T-helper 2 cell treated with Interferon-gamma antibody and Interleukin-4, amounts not matched to agents 100 ng/mL and 5 ng/mL, for 36 hours (primary cell): Measurements from ENCODE around the gene TMPRSS11B. TPM values are rescaled to one million over a fixed set of nuclear protein-coding genes. Genes with fewer than 3 reads are reported as not detected.
"Not testable (repeated sequence)": the region's sequence is repeated elsewhere in the genome, so short reads cannot be mapped to it uniquely, and the experiment has no call there.

ENCODE experiments used
- intact Hi-C: fragments of 100-400 bp; cut with micrococcal nuclease; formaldehyde crosslinking; loops from one replicate; pipeline ENCODE4 v1.15.1; 2023
- total RNA-seq: library from RNA; stranded (reverse); gene quantifications from 2 replicates; pipeline ENCODE4 v1.2.3, GENCODE V29; 2022

TMPRSS11B gene, protein sequence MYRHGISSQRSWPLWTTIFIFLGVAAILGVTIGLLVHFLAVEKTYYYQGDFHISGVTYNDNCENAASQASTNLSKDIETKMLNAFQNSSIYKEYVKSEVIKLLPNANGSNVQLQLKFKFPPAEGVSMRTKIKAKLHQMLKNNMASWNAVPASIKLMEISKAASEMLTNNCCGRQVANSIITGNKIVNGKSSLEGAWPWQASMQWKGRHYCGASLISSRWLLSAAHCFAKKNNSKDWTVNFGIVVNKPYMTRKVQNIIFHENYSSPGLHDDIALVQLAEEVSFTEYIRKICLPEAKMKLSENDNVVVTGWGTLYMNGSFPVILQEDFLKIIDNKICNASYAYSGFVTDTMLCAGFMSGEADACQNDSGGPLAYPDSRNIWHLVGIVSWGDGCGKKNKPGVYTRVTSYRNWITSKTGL
- not detected in 2 replicates for total RNA-seq

GRCh38 chr4:68245594-68245993 is at the start of gene TMPRSS11B:
Gene TMPRSS11B (minus strand): TSS chr4:68245694. CDS start chr4:68245558, 136 bp downstream.
- intact Hi-C loops, result no loop called here

GRCh38 chr4:68291256-68291655 is 45.8 kb upstream of the TMPRSS11B start:
- intact Hi-C loops, result no loop called here

- intact Hi-C loops, result no loop called here
These were observed 42.9 kb upstream of the TMPRSS11B start for GRCh38 chr4:68288393-68288740.

GRCh38 chr4:68287704-68288392 is 42.4 kb upstream of the TMPRSS11B start:
- intact Hi-C loops, result no loop called here

- intact Hi-C loops, result no loop called here
These were observed 38.2 kb upstream of the TMPRSS11B start for GRCh38 chr4:68283714-68284113.

DNA sequence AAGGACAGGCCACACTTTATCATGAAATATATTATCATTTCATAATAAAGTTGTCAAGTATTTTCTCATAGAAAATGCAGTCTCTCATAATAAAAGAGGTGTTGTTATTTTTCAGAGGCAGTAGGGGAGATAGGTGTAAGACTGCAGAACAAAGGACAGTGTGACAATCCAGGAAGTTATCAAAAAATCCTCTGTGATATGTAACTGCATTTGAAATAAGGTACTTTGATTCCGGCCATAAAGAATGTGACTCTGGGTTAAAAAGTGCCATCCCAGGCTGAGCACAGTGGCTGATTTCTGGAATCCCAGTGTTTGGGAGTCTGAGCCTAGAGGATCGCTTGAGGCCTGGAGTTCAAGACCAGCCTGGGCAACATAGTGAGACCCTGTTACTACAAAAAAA is 37.6 kb upstream of the TMPRSS11B start:
- intact Hi-C loops, result no loop called here

- intact Hi-C loops, result not testable (repeated sequence)
These were observed 36.6 kb upstream of the TMPRSS11B start for GRCh38 chr4:68281796-68282740.

GRCh38 chr4:68278029-68278428 is 32.5 kb upstream of the TMPRSS11B start:
- intact Hi-C loops, result no loop called here

- intact Hi-C loops, result no loop called here
These were observed 32.1 kb upstream of the TMPRSS11B start for GRCh38 chr4:68277627-68278026.

DNA sequence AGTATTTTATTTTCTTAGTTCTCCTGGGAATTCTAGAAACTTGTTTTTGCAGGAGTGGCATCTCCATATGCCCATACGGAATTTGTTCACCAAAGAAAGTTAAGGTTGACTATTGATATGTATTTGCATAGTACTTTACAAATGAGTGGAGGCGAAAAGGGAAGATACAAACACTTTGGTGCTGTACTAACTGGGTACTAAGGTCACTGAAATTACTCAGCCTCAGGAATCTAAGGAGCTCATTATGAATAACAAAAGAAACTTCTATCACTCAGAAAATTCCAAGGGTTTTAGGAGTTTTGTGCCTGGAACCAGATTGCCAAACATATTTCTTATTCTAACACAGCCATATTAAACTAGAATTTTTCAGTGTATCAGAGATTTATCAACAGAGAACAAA is 27.4 kb upstream of the TMPRSS11B start:
- intact Hi-C loops, result loop anchor here (1.0 to 2.0 kb wide), 3 partner anchors 103 to 898 kb away; no protein-coding TSS in a partner anchor

GRCh38 chr4:68272380-68272779 is 26.9 kb upstream of the TMPRSS11B start:
- intact Hi-C loops, result loop anchor here (1.0 to 2.0 kb wide), 3 partner anchors 104 to 898 kb away; no protein-coding TSS in a partner anchor

DNA sequence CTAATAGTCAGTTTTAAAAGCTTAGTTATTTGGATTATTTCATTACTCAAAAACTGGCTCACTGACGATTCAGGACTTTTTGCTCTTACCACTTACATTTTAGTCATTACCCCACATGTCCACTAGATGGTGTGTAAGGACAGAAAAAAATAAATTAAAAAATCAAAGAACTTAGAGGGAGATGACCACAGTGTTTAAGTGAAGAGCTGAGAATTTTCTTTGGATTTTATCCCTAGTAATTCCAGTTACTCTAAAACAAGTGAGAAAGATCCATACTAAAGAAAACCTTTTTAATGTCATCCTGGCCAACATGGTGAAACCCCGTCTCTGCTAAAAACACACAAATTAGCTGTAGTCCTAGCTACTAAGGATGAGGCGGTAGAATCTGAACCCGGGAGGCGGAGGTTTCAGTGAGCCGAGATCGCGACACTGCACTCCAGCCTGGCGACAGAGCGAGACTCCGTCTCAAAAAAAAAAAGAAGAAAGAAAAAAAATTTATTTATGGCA is 26.4 kb upstream of the TMPRSS11B start:
- intact Hi-C loops, result loop anchor here (1.0 to 2.0 kb wide), 3 partner anchors 104 to 899 kb away; no protein-coding TSS in a partner anchor

DNA sequence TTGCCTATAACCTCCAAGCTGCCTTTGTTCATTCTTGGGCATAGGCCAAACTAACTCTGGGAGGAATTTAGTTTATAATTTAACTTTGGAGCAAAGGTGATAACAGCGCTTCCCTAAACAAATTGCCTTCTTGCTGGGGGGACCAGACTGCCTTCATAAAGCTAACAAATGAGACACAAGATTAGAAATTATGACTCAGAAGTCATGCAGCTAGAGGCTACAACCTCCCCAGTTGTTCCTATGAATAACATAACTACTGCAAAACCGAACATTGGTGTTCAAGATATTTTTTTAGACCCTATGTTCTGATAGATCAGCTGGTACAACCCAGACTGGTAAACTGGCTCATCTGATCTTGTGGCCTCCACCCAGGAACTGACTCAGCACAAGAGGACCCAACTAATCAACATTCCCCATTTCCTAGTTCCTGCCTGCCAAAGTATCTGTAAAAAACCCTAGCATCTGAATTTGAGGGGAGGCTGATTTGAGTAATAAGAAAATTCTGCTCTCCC is 22.0 kb upstream of the TMPRSS11B start:
- intact Hi-C loops, result no loop called here

GRCh38 chr4:68264875-68265565 is 19.5 kb upstream of the TMPRSS11B start:
- intact Hi-C loops, result no loop called here

DNA sequence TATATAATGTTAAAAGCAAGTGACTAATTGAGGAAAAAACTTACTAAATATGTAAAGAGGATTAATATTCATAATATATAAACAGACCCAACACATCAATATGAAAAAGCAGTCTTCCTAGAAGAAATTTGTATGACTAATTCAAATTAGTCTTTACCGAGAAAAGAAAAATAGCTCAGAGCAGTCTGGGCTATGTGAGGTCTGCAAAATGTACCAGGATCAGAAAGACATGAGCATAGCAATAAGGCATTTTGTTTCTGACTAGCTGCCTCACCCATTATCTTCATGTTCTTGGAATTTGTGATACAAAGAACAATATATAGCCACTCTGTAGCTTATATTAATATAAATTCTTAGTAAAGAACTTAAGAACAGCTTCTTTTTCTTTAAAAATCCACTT is 13.7 kb upstream of the TMPRSS11B start:
- intact Hi-C loops, result no loop called here

GRCh38 chr4:68257719-68258118 is 12.2 kb upstream of the TMPRSS11B start:
- intact Hi-C loops, result no loop called here

- intact Hi-C loops, result no loop called here
These were observed 10.8 kb upstream of the TMPRSS11B start for GRCh38 chr4:68256284-68256683.

- intact Hi-C loops, result no loop called here
These were observed 4.8 kb upstream of the TMPRSS11B start for GRCh38 chr4:68250151-68250930.

DNA sequence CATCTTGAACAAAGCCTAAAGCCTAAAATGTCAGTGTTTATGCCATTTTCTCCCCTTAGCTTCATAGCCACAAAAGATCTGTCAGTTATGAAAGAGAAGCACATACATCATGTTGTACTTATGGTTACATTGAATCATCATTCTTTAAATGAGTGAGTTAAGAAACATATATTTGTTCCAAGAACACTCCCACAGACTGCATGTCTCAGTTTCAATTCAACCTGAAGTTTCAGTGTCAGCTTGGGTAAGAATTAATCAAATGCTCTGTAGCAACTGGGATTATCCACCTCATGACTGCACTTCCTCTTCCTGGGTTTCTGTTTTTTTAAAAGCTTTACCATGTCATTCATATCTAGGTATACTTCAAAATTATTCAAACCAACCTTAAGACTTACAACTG is 3.9 kb upstream of the TMPRSS11B start:
- intact Hi-C loops, result no loop called here

GRCh38 chr4:68240620-68241019 is 4.9 kb downstream of the TMPRSS11B start:
- intact Hi-C loops, result no loop called here
